HepG2 (cell line): Measurements from ENCODE around the gene NOS1AP. TPM values are rescaled to one million over a fixed set of nuclear protein-coding genes. Genes with fewer than 3 reads are reported as not detected.

Source experiments
- ATAC-seq: fragments of 200-7000 bp; cut with Tn5 transposase; 3 replicates; pipeline ENCODE4 v1.9.1; 2020; ENCODE audit warnings: mild to moderate bottlenecking, moderate library complexity
- BruUV-seq: library from RNA; stranded (reverse); fragments of 400-500 nt; replicated peaks from 2 replicates; lab custom pipeline; 2021; lab: Mats Ljungman, UMichigan
- CTCF ChIA-PET: fragments of 300-600 bp; formaldehyde crosslinking; extraction: SDS; loops from one replicate; lab custom pipeline; 2021; ENCODE audit warnings: low total read pairs, inconsistent platforms, low intra/inter-chr PET ratio; lab: Yijun Ruan, JAX
- POLR2A ChIA-PET: fragments of 350-600 bp; sonication (Branson Sonifier 250); formaldehyde crosslinking; loops from one replicate; lab custom pipeline; 2020; ENCODE audit warnings: antibody characterized with exemption, inconsistent platforms; lab: Yijun Ruan, JAX
- DNase-seq: peaks from one replicate; pipeline ENCODE4 v3.0.0-alpha.2; 2015; ENCODE audit warnings: low spot score
- FAIRE-seq: peaks from 3 replicates; lab custom pipeline; 2011; peaks lifted over from hg19 to GRCh38; lab: Jason Lieb, UNC
- H2AFZ ChIP-seq: one replicate; pipeline ENCODE4 v1.6.1; 2011; ENCODE audit warnings: low read length, inconsistent platforms
- H3K27ac ChIP-seq: fragments of 300-600 bp; 3 replicates; pipeline ENCODE4 v1.8.0; 2011; ENCODE audit warnings: mixed run types, mild to moderate bottlenecking, mixed read lengths, low read length, inconsistent platforms; ENCODE audit not compliant: insufficient read depth; ENCODE audit errors: extremely low read length
- H3K27me3 ChIP-seq, 2 experiments: fragments of 200-600 bp in 1 of 2; 2 replicates in 1 of 2; 3 replicates in 1 of 2; pipeline versions ENCODE4 v1.6.0 to v1.8.0; 2011; ENCODE audit warnings: low read length in 2 of 2, mild to moderate bottlenecking in 2 of 2, moderate library complexity in 2 of 2, inconsistent platforms in 1 of 2; ENCODE audit not compliant: insufficient read depth in 2 of 2, control insufficient read depth in 1 of 2
- H3K36me3 ChIP-seq, 2 experiments: fragments of 200-600 bp in 1 of 2; replicated peaks in 1 of 2; 2 replicates in 1 of 2; 3 replicates in 1 of 2; pipeline versions ENCODE4 v1.5.1 to v1.8.0; 2011; ENCODE audit warnings: low read length in 2 of 2, inconsistent platforms in 1 of 2; ENCODE audit not compliant: insufficient read depth in 2 of 2, control insufficient read depth in 1 of 2
- H3K4me1 ChIP-seq: 2 replicates; pipeline ENCODE4 v1.5.1; 2012; ENCODE audit warnings: low read length, inconsistent platforms; ENCODE audit not compliant: insufficient read depth
- H3K4me2 ChIP-seq: 2 replicates; pipeline ENCODE4 v1.6.0; 2011; ENCODE audit warnings: low read depth, low read length, inconsistent platforms
- H3K4me3 ChIP-seq, 3 experiments: fragments of 200-600 bp in 1 of 3; sonication (generic), shearing (Covaris generic) in 1 of 3; replicated peaks in 1 of 3; 2 replicates each; pipeline ENCODE4 v1.5.1; 2011 to 2016; ENCODE audit warnings: low read length in 3 of 3, inconsistent platforms in 2 of 3, low read depth in 2 of 3, mild to moderate bottlenecking in 2 of 3, control low read depth in 1 of 3, mixed read lengths in 1 of 3; ENCODE audit not compliant: insufficient read depth in 1 of 3
- H3K79me2 ChIP-seq: one replicate; pipeline ENCODE4 v1.6.1; 2011; ENCODE audit warnings: low read length, inconsistent platforms; ENCODE audit not compliant: insufficient read depth
- H3K9ac ChIP-seq: 2 replicates; pipeline ENCODE4 v1.6.0; 2011; ENCODE audit warnings: mild to moderate bottlenecking, low read depth, low read length, inconsistent platforms; ENCODE audit not compliant: insufficient read depth
- H3K9me3 ChIP-seq: 2 replicates; pipeline ENCODE4 v1.5.1; 2012; ENCODE audit warnings: mild to moderate bottlenecking, low read length
- H4K20me1 ChIP-seq: 2 replicates; pipeline ENCODE4 v1.6.0; 2011; ENCODE audit warnings: inconsistent platforms, mild to moderate bottlenecking, low read length, moderate library complexity; ENCODE audit not compliant: insufficient read depth
- HNRNPL ChIP-seq: fragments of 200-400 bp; formaldehyde crosslinking; IDR thresholded peaks from 2 replicates; pipeline ENCODE4 v1.6.1; 2017; ENCODE audit warnings: mild to moderate bottlenecking, low read depth, low read length
- HNRNPLL ChIP-seq: fragments of 200-400 bp; formaldehyde crosslinking; IDR thresholded peaks from 2 replicates; pipeline ENCODE4 v1.6.1; 2017; ENCODE audit warnings: mild to moderate bottlenecking, low read depth, low read length; ENCODE audit not compliant: poor library complexity, severe bottlenecking
- SALL1 ChIP-seq: sonication (generic); formaldehyde crosslinking; IDR thresholded peaks from 2 replicates; pipeline ENCODE4 v1.8.0; 2022; ENCODE audit warnings: mild to moderate bottlenecking, missing genetic modification reagents
- TAF1 ChIP-seq: sonication (generic); formaldehyde crosslinking; IDR thresholded peaks from 2 replicates; pipeline ENCODE4 v1.4.0; 2020; ENCODE audit warnings: missing genetic modification reagents
- ZNF256 ChIP-seq: sonication (generic); formaldehyde crosslinking; conservative IDR thresholded peaks from 2 replicates; pipeline ENCODE4 v1.4.0; 2020; ENCODE audit warnings: missing genetic modification reagents
- ZNF674 ChIP-seq: sonication (generic); formaldehyde crosslinking; IDR thresholded peaks from 2 replicates; pipeline ENCODE4 v1.5.0; 2020; ENCODE audit warnings: low read depth, mild to moderate bottlenecking, missing genetic modification reagents
- ZNF891 ChIP-seq: sonication (generic); formaldehyde crosslinking; IDR thresholded peaks from 2 replicates; pipeline ENCODE4 v1.5.0; 2020; ENCODE audit warnings: mild to moderate bottlenecking, missing genetic modification reagents
- WGBS: methylation state at CpG from one replicate; pipeline ENCODE4 v1.1.6; 2017; ENCODE audit warnings: low lambda C conversion rate; 5-methylcytosine and 5-hydroxymethylcytosine counted together
- in situ Hi-C: cut with HindIII; loops from 2 replicates; pipeline ENCODE4 v1.10.0; 2017; ENCODE audit warnings: low pct_unique_long_range_greater_than_20kb; ENCODE audit not compliant: extremely low pct_ligation_motif_present
- intact Hi-C: fragments of 100-400 bp; cut with micrococcal nuclease; formaldehyde crosslinking; loops from one replicate; pipeline ENCODE4 v1.10.0; 2022; ENCODE audit not compliant: unreplicated experiment
- polyA plus RNA-seq, 8 experiments: library from polyadenylated mRNA; depleted of rRNA in 3 of 8; stranded (reverse) in 7 of 8; unstranded in 1 of 8; fragments of >200 nt; fragmentation: Illumina TruSeq in 4 of 8; extraction: Trizol in 4 of 8; gene quantifications; 2 replicates each; pipeline versions ENCODE4 v1.2.1 to v1.2.3, GENCODE V29; 2011 to 2016; ENCODE audit warnings: low read depth in 4 of 8, missing spikeins in 1 of 8, mixed read lengths in 1 of 8; ENCODE audit not compliant: insufficient read depth in 1 of 8
- total RNA-seq, 5 experiments: library from RNA; depleted of rRNA; stranded (reverse); fragments of >200 nt; fragmentation: Illumina TruSeq; extraction: Trizol; gene quantifications; 2 replicates each; pipeline ENCODE4 v1.2.3, GENCODE V29; 2016; ENCODE audit warnings: low read depth in 1 of 5
- TF ChIP-seq, protein P1 (sequence below): sonication (generic); formaldehyde crosslinking; IDR thresholded peaks from 2 replicates; pipeline ENCODE4 v1.5.0; 2020; ENCODE audit warnings: mild to moderate bottlenecking, missing genetic modification reagents
- TF ChIP-seq, protein P2 (sequence below): sonication (generic); formaldehyde crosslinking; IDR thresholded peaks from 2 replicates; pipeline ENCODE4 v1.4.0; 2020; ENCODE audit warnings: mild to moderate bottlenecking, missing genetic modification reagents

NOS1AP gene
- total and polyA plus RNA-seq, 2 of the 13 experiments (the other 11 are each of a cell fraction or from before 2014, with no cell fraction given), result 2.0 to 3.3 TPM

DNA sequence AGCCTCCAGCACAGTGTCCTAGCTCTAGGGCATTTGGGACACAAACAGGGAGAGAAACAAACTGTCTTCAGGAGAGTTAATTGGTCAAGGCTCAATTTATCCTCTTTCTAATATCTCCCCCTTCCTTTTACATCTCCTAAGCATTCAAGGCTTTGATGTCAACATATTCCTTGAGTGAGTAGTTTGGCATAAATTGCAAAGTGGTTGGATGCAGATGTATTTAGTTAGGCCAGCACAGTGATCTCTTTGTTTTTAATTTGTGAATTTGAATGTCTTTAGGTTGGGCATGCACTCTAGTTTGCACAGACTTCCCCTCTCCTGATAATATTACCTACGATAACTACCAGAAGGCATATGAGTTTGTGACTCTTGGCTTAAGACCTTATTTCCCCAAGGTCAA, 33.3 kb upstream of the NOS1AP start:
- H3K9ac ChIP-seq, result no peak overlapping the region
- POLR2A ChIA-PET, result no interaction called here
- in situ Hi-C loops (no loop called here), intact Hi-C loops (no loop called here)
- no peaks in the 10 kb centered on the region for H4K20me1 ChIP-seq
- no peaks in the 10 kb centered on the region for H3K79me2 ChIP-seq
- H3K4me2 ChIP-seq, result no peak overlapping the region
- H3K4me3 ChIP-seq, result no peak overlapping the region
- H3K27ac ChIP-seq, result no peak overlapping the region
- H3K36me3 ChIP-seq, result no peaks in the 10 kb centered on the region
- DNase-seq (no peak), ATAC-seq (no peak), FAIRE-seq (no peak)
- no peak overlapping the region for H2AFZ ChIP-seq
- H3K9me3 ChIP-seq, result no peaks in the 10 kb centered on the region
- WGBS, result 94% methylated on average over 1 of the region's 1 CpG
- no TSS peak for BruUV-seq
- H3K27me3 ChIP-seq, result peaks cover 0 to 15% of the 10 kb centered on the region in 2 experiments; a peak in 3 of 5 replicates
- CTCF ChIA-PET, result interaction anchor here (1.3 to 2.4 kb wide), 2 partner anchors 240 to 244 kb away, joined by 3 to 23 read pairs; no protein-coding TSS in a partner anchor
- TF ChIP-seq, protein P1, sequence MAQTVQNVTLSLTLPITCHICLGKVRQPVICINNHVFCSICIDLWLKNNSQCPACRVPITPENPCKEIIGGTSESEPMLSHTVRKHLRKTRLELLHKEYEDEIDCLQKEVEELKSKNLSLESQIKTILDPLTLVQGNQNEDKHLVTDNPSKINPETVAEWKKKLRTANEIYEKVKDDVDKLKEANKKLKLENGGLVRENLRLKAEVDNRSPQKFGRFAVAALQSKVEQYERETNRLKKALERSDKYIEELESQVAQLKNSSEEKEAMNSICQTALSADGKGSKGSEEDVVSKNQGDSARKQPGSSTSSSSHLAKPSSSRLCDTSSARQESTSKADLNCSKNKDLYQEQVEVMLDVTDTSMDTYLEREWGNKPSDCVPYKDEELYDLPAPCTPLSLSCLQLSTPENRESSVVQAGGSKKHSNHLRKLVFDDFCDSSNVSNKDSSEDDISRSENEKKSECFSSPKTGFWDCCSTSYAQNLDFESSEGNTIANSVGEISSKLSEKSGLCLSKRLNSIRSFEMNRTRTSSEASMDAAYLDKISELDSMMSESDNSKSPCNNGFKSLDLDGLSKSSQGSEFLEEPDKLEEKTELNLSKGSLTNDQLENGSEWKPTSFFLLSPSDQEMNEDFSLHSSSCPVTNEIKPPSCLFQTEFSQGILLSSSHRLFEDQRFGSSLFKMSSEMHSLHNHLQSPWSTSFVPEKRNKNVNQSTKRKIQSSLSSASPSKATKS, result no peak
- TF ChIP-seq SALL1 (CRISPR knock-in tag) (no peak), HNRNPLL (no peak), ZNF891 (no peak), ZNF256 (no peak), HNRNPL (no peak), TAF1 (CRISPR knock-in tag) (no peak), ZNF674 (CRISPR knock-in tag) (no peak)
- TF ChIP-seq, protein P2, sequence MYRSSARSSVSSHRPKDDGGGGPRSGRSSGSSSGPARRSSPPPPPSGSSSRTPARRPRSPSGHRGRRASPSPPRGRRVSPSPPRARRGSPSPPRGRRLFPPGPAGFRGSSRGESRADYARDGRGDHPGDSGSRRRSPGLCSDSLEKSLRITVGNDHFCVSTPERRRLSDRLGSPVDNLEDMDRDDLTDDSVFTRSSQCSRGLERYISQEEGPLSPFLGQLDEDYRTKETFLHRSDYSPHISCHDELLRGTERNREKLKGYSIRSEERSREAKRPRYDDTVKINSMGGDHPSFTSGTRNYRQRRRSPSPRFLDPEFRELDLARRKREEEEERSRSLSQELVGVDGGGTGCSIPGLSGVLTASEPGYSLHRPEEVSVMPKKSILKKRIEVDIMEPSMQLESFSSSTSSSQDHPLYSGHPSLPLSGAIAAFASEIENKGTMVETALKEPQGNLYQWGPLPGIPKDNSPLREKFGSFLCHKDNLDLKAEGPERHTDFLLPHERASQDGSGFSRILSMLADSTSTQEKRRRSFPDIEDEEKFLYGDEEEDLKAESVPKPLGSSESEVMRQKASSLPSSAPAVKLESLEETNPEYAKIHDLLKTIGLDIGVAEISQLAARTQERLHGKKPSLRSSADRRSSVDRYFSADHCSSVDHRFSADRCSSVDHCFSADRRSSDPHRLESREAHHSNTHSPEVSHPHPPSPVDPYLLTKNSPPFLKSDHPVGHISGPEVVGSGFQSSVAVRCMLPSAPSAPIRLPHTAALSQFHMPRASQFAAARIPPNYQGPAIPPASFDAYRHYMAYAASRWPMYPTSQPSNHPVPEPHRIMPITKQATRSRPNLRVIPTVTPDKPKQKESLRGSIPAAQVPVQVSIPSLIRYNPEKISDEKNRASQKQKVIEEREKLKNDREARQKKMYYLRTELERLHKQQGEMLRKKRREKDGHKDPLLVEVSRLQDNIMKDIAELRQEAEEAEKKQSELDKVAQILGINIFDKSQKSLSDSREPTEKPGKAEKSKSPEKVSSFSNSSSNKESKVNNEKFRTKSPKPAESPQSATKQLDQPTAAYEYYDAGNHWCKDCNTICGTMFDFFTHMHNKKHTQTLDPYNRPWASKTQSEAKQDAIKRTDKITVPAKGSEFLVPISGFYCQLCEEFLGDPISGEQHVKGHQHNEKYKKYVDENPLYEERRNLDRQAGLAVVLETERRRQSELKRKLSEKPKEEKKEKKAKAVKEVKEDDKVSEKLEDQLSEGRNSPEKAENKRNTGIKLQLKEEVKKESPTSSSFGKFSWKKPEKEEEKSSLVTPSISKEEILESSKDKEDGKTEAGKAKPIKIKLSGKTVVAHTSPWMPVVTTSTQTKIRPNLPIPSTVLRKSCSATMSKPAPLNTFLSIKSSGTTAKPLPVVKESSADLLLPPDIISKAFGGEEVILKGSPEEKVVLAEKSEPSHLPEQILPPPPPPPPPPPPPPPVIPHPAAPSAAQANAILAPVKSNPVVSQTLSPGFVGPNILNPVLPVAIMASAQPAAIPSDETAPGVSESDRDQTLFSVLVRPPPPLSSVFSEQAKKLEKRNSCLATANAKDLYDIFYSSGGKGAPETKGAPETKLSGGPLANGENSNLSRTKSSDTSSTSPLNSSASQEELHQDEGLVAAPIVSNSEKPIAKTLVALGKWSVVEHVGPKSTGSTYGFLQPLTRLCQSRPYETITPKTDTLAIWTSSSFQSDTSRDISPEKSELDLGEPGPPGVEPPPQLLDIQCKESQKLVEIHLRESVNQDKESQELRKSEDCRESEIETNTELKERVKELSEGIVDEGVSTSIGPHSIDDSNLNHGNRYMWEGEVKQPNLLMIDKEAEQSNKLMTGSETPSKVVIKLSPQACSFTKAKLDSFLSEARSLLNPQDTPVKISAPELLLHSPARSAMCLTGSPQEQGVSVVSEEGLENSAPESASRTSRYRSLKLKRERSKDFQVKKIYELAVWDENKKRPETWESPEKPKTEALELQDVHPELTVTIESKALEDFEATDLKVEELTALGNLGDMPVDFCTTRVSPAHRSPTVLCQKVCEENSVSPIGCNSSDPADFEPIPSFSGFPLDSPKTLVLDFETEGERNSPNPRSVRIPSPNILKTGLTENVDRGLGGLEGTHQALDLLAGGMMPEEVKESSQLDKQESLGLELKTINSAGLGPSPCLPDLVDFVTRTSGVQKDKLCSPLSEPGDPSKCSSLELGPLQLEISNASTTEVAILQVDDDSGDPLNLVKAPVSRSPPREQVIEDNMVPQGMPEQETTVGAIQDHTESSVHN, result no peak
- H3K4me1 ChIP-seq, result peaks cover 19% of the 10 kb centered on the region
